ENCODE results near the gene C16orf95.
"Not testable (repeated sequence)": the region's sequence is repeated elsewhere in the genome, so short reads cannot be mapped to it uniquely, and the experiment has no call there.

Gene C16orf95

DNA sequence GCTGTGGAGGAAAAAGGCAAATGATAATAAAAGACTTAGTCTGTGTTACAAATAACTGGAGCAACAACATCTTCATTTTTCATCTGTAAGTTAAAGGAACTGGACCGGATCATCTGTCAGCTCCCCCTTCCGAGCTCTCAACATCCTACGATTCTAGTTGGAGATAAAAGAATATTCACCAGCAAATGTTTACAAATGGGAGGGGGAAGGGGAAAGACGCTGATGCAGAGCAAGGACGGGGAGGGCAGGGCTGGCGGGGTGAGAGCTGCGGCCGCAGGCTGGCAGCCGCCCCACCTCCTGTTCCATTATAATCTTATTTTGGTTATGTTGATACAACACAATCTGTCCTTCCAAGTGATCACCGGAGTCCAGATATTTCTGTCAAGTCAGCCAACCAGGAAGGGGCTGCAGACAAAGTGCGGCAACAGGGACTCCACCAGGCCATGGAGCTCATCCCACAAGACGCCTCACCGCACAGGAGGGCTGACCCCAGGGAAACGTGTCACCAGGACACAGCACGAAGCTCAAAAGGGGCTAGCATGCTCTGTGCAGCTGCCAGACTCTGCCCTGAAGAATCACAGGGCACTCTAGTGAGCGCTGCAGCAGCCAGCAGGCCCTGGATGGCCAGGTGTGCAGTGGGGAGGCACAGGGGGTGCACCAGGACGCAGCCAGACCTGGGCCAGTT, 46.7 kb upstream of the C16orf95 start:
- Histone ChIP-seq H3K9ac (ENCODE audit: low read length) (no peak overlapping the region), H3K4me2 (ENCODE audit: low read length) (no peak overlapping the region), H3K79me2 (ENCODE audit: low read length) (peaks cover 24% of the 10 kb centered on the region), H3K9me3 (ENCODE audit: insufficient read depth, low read length) (no peaks in the 10 kb centered on the region), H3K27me3 (ENCODE audit: low read depth, low read length) (no peaks in the 10 kb centered on the region), H3K27ac (ENCODE audit: low read length) (no peak overlapping the region), H3K4me1 (ENCODE audit: low read length) (peaks cover 10% of the 10 kb centered on the region), H4K20me1 (ENCODE audit: insufficient read depth, low read length) (peaks cover 44% of the 10 kb centered on the region), H3K36me3 (replicated peaks; ENCODE audit: low read depth, low read length) (peaks cover 10% of the 10 kb centered on the region), H2AFZ (ENCODE audit: low read depth, low read length) (no peak overlapping the region), H3K4me3 (ENCODE audit: low read length) (no peak overlapping the region)
- TF ChIP-seq, protein P1, sequence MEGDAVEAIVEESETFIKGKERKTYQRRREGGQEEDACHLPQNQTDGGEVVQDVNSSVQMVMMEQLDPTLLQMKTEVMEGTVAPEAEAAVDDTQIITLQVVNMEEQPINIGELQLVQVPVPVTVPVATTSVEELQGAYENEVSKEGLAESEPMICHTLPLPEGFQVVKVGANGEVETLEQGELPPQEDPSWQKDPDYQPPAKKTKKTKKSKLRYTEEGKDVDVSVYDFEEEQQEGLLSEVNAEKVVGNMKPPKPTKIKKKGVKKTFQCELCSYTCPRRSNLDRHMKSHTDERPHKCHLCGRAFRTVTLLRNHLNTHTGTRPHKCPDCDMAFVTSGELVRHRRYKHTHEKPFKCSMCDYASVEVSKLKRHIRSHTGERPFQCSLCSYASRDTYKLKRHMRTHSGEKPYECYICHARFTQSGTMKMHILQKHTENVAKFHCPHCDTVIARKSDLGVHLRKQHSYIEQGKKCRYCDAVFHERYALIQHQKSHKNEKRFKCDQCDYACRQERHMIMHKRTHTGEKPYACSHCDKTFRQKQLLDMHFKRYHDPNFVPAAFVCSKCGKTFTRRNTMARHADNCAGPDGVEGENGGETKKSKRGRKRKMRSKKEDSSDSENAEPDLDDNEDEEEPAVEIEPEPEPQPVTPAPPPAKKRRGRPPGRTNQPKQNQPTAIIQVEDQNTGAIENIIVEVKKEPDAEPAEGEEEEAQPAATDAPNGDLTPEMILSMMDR (IDR thresholded peaks at IDR 0.05; ENCODE audit: low read depth, low read length), result no peak
- no peak for TF ChIP-seq EZH2phosphoT487 (IDR thresholded peaks at IDR 0.05; ENCODE audit: low read depth)

GRCh38 chr16:87362828-87363559, 45.8 kb upstream of the C16orf95 start:
- H3K9ac ChIP-seq (ENCODE audit: low read length); H3K4me1 ChIP-seq (ENCODE audit: low read length); H3K9me3 ChIP-seq (ENCODE audit: insufficient read depth, low read length); H3K4me3 ChIP-seq (ENCODE audit: low read length); H3K36me3 ChIP-seq (replicated peaks; ENCODE audit: low read depth, low read length); H3K4me2 ChIP-seq (ENCODE audit: low read length); H3K27me3 ChIP-seq (ENCODE audit: low read depth, low read length); H3K27ac ChIP-seq (ENCODE audit: low read length); H2AFZ ChIP-seq (ENCODE audit: low read depth, low read length): not testable (repeated sequence)
- Histone ChIP-seq H3K79me2 (ENCODE audit: low read length) (peaks cover 23% of the 10 kb centered on the region), H4K20me1 (ENCODE audit: insufficient read depth, low read length) (peaks cover 36% of the 10 kb centered on the region)

DNA sequence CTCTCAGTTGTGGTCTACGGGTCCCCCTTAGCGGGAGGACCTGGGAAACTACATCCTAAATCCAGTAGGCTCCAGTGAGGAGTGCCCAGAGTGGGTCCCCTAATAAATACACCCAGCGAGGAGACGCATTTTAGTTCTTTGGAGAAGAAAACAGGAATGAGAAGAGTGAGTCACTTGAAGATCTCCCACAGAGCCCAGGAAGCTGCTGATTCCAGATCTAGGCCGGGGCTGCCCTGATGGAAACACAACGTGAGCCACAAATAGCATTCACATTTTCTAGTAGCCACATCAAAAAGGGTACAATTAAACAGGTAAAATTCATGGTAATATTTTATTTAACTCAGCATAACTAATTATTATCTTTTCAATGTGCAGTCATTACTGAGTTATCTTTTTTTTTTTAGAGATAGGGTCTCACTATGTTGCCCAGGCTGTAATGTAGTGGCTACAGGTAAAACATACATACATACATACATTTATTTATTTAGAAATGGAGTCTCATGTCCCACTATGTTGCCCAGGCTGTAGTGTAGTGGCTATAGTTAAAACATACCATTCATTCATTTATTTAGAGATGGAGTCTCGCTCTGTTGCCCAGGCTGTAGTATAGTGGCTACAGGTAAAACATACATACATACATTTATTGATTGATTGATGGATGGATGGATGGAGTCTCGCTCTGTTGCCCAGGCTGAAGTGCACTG, 44.9 kb upstream of the C16orf95 start:
- Histone ChIP-seq H3K9ac (ENCODE audit: low read length) (no peak overlapping the region), H3K36me3 (replicated peaks; ENCODE audit: low read depth, low read length) (peaks cover 4% of the 10 kb centered on the region), H4K20me1 (ENCODE audit: insufficient read depth, low read length) (peaks cover 27% of the 10 kb centered on the region), H3K9me3 (ENCODE audit: insufficient read depth, low read length) (no peaks in the 10 kb centered on the region), H3K4me2 (ENCODE audit: low read length) (no peak overlapping the region), H3K27ac (ENCODE audit: low read length) (no peak overlapping the region), H3K79me2 (ENCODE audit: low read length) (peaks cover 14% of the 10 kb centered on the region), H3K27me3 (ENCODE audit: low read depth, low read length) (no peaks in the 10 kb centered on the region), H3K4me3 (ENCODE audit: low read length) (no peak overlapping the region), H3K4me1 (ENCODE audit: low read length) (no peaks in the 10 kb centered on the region), H2AFZ (ENCODE audit: low read depth, low read length) (no peak overlapping the region)
- TF ChIP-seq, protein P1 (IDR thresholded peaks at IDR 0.05; ENCODE audit: low read depth, low read length), result no peak
- TF ChIP-seq EZH2phosphoT487 (IDR thresholded peaks at IDR 0.05; ENCODE audit: low read depth), result no peak

DNA sequence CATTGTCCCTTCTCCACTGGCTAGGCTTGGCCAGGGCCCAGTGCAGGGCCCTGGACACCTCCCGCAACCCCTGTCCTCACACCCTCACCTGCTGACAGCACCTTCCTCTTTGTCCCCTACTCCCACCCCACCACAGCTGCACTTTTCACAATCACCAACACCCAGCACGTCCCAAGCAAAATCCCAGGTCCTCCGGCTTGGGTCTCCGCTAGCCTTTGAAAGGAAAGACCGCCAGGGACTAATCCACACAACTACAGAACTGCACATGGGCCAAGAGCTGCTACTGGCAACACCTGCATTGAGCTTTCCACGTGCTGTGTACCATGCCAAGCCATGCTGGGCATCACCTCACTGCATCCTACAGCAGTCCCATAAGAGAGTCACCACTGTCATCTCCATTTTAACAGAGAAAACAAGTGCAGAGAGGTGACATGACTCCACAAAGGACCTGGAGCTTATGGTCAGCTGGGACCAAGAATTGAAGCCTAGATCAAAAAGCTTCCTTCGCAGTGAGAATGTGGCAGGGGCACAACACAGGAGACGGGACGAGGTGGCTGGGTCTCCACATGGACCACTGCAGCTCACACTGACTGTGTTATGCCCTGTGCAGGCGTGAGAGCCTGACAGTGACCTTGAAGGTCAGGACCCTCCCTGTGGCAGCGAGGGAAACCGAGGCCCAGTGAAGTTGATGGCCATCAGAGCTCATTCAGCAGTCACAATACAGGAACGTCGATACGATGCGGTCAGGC, 43.8 kb upstream of the C16orf95 start:
- H3K9ac ChIP-seq (ENCODE audit: low read length), result no peak overlapping the region
- peaks cover 6% of the 10 kb centered on the region for H3K79me2 ChIP-seq (ENCODE audit: low read length)
- no peak overlapping the region for H2AFZ ChIP-seq (ENCODE audit: low read depth, low read length)
- peaks cover 3% of the 10 kb centered on the region for H3K36me3 ChIP-seq (replicated peaks; ENCODE audit: low read depth, low read length)
- TF ChIP-seq EZH2phosphoT487 (IDR thresholded peaks at IDR 0.05; ENCODE audit: low read depth), result no peak
- TF ChIP-seq, protein P1 (IDR thresholded peaks at IDR 0.05; ENCODE audit: low read depth, low read length), result no peak
- H3K4me3 ChIP-seq (ENCODE audit: low read length), result no peak overlapping the region
- H3K4me2 ChIP-seq (ENCODE audit: low read length), result no peak overlapping the region
- H3K27me3 ChIP-seq (ENCODE audit: low read depth, low read length), result no peaks in the 10 kb centered on the region
- H3K4me1 ChIP-seq (ENCODE audit: low read length), result no peaks in the 10 kb centered on the region
- H4K20me1 ChIP-seq (ENCODE audit: insufficient read depth, low read length), result peaks cover 17% of the 10 kb centered on the region
- H3K9me3 ChIP-seq (ENCODE audit: insufficient read depth, low read length), result no peaks in the 10 kb centered on the region
- no peak overlapping the region for H3K27ac ChIP-seq (ENCODE audit: low read length)

All from OCI-LY3 (cell line).